Lung (tissue), 12 donors: ENCODE data around the gene PAFAH2. TPM values are rescaled to one million over a fixed set of nuclear protein-coding genes. Genes with fewer than 3 reads are reported as not detected.
A peak's percentile ranks its signal among the peaks of the same experiment; 100 is the strongest.
"Not testable (repeated sequence)": the region's sequence is repeated elsewhere in the genome, so short reads cannot be mapped to it uniquely, and the experiment has no call there.

Source experiments
- ATAC-seq: fragments of 200-7000 bp; cut with Tn5 transposase; one replicate; pipeline ENCODE4 v1.9.1; 2020; ENCODE audit warnings: moderate number of reproducible peaks; ENCODE audit not compliant: insufficient read depth, low FRiP score
- DNase-seq, 3 donors: peaks; one replicate each; pipeline ENCODE4 v3.0.0-alpha.2; 2013 to 2017
- H3K27ac ChIP-seq, 2 donors: one replicate each; pipeline ENCODE4 v1.5.1; 2013; ENCODE audit warnings: mild to moderate bottlenecking in 2 of 2, moderate library complexity in 2 of 2, control low read depth in 1 of 2, inconsistent platforms in 1 of 2, low read depth in 1 of 2, low read length in 1 of 2
- H3K27me3 ChIP-seq, 3 donors: one replicate each; pipeline ENCODE4 v1.5.1; 2013; ENCODE audit warnings: low read length in 2 of 3; ENCODE audit not compliant: control insufficient read depth in 3 of 3, insufficient read depth in 3 of 3
- H3K36me3 ChIP-seq, 4 donors: one replicate each; pipeline ENCODE4 v1.5.1; 2013; ENCODE audit warnings: low read length in 4 of 4, mild to moderate bottlenecking in 1 of 4, moderate library complexity in 1 of 4; ENCODE audit not compliant: control insufficient read depth in 4 of 4, insufficient read depth in 4 of 4
- H3K4me1 ChIP-seq, 5 donors: one replicate each; pipeline ENCODE4 v1.5.1; 2013; ENCODE audit warnings: low read length in 5 of 5, mild to moderate bottlenecking in 2 of 5, moderate library complexity in 1 of 5; ENCODE audit not compliant: control insufficient read depth in 5 of 5, insufficient read depth in 5 of 5
- H3K4me3 ChIP-seq: one replicate; pipeline ENCODE4 v1.5.1; 2013; ENCODE audit warnings: mild to moderate bottlenecking, control low read depth, moderate library complexity
- H3K9ac ChIP-seq, 2 donors: one replicate each; pipeline ENCODE4 v1.5.1; 2013; ENCODE audit warnings: low read length in 2 of 2, control low read depth in 1 of 2; ENCODE audit not compliant: insufficient read depth in 1 of 2
- H3K9me3 ChIP-seq, 4 donors: one replicate each; pipeline ENCODE4 v1.5.1; 2013; ENCODE audit warnings: low read length in 3 of 4, mild to moderate bottlenecking in 1 of 4, moderate library complexity in 1 of 4; ENCODE audit not compliant: control insufficient read depth in 4 of 4, insufficient read depth in 3 of 4
- CTCF ChIP-seq: IDR thresholded peaks from 2 replicates; pipeline ENCODE4 v1.5.1; 2012; ENCODE audit warnings: mild to moderate bottlenecking; ENCODE audit errors: control extremely low read depth, extremely low read depth
- WGBS, 2 donors: extraction: QIAGEN DNeasy Blood & Tissue Kit; methylation state at CpG; one replicate each; pipeline ENCODE4 v1.1.7; 2013; 5-methylcytosine and 5-hydroxymethylcytosine counted together
- polyA plus RNA-seq, 2 donors: library from polyadenylated mRNA; stranded (reverse); fragments of 200-250 nt; gene quantifications; one replicate each; pipeline ENCODE4 v1.2.1, GENCODE V29; 2013
- total RNA-seq, 2 donors: library from RNA; depleted of rRNA in 1 of 2; stranded (reverse); fragments of >200 nt in 1 of 2; gene quantifications; one replicate each; pipeline ENCODE4 v1.2.1, GENCODE V29; 2014 to 2021
- donor health status: control.
- donor health status: control.
- donor health status: Bipolar disorder and iron deficiency.
- donor health status: healthy.
- donor health status: DM: yes; HTN: yes; CAD: no.

PAFAH2 gene
- total and polyA plus RNA-seq, 4 donors = 6.5 to 15.2 (median 9.1) TPM

DNA sequence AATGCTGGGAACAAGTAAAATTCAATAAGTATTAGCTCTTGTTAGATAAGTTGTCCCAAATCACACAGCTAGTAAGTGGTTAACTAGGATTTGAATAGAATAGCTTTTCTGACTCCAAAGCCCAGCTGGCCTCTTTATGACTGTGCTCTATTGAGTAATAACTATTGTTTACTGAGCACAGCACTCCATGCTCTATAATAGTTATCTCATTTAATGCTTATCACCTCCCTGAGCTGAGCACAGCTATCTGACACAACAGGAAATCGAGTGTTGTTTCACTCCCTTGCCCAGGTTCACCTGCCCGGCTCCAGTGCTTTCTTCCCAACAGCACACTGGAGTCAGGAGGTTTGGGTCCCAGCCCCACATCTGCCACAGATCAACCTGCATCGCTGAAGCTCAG lies 52.9 kb downstream of the PAFAH2 start:
- H3K36me3 ChIP-seq = no peaks in the 10 kb centered on the region
- H3K9ac ChIP-seq = no peak overlapping the region
- peak overlapping the region in 1 of 2 donors; percentile 40 for H3K27ac ChIP-seq
- ATAC-seq (no peak), DNase-seq (no peak)
- TF ChIP-seq CTCF = no peak
- no peak overlapping the region for H3K4me3 ChIP-seq
- no peaks in the 10 kb centered on the region for H3K4me1 ChIP-seq
- WGBS, 2 donors = 75 to 84% methylated on average over 3 of the region's 3 CpGs
- H3K27me3 ChIP-seq = no peaks in the 10 kb centered on the region
- peaks cover 0 to 12% (median 0%) of the 10 kb centered on the region in 4 donors for H3K9me3 ChIP-seq

DNA sequence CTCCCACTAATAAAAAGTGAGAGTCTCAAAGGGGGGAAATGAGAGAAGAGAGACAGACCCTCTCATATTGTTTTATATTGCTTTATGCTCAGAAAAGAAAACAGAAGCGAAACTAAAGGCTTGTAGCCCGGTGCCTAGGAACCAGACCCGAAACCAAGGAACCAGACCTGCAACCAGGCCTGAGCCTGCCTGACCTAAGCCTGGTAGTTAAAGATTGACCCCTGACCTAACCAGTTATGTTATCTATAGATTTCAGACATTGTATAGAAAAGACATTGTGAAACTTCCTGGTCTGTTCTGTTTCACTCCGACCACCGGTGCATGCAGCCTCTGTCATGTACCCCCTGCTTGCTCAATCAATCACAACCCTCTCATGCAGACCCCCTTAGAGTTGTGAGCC lies 54.4 kb downstream of the PAFAH2 start:
- H3K9ac ChIP-seq, DNase-seq, H3K4me3 ChIP-seq, ATAC-seq, H3K27ac ChIP-seq, H3K36me3 ChIP-seq, H3K4me1 ChIP-seq, H3K27me3 ChIP-seq: not testable (repeated sequence)
- 76 to 79% methylated on average over 5 of the region's 5 CpGs for WGBS, 2 donors
- peaks cover 0 to 12% (median 0%) of the 10 kb centered on the region in 4 donors for H3K9me3 ChIP-seq

DNA sequence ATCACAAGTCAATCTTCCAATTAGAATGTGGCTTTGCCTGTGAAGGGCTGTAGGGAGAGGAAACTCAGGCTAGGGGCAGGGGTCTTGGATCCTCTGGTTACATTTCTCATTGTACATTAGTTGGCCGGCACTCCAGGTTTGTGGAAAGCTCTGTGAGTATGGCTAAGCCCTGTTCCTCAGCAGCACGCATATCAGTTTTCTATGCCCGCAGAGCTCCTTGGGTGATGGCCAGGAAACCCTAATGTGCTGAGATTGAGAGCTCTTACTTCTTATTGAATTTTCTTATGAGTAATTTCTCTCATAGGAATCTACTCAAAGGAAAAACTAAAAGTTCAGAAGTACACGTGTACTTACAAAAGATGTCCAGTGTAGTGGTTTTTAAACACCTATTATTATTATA lies 60.9 kb downstream of the PAFAH2 start:
- Histone ChIP-seq H3K9ac (no peak overlapping the region), H3K27ac (no peak overlapping the region), H3K4me1 (no peaks in the 10 kb centered on the region), H3K9me3 (no peaks in the 10 kb centered on the region), H3K4me3 (no peak overlapping the region), H3K27me3 (no peaks in the 10 kb centered on the region), H3K36me3 (no peaks in the 10 kb centered on the region)
- WGBS, 2 donors = 70 to 80% methylated on average over 4 of the region's 4 CpGs
- DNase-seq = peak in 2 of 3 donors; percentile 33 to 55
- ATAC-seq = no peak
- TF ChIP-seq CTCF = no peak

DNA sequence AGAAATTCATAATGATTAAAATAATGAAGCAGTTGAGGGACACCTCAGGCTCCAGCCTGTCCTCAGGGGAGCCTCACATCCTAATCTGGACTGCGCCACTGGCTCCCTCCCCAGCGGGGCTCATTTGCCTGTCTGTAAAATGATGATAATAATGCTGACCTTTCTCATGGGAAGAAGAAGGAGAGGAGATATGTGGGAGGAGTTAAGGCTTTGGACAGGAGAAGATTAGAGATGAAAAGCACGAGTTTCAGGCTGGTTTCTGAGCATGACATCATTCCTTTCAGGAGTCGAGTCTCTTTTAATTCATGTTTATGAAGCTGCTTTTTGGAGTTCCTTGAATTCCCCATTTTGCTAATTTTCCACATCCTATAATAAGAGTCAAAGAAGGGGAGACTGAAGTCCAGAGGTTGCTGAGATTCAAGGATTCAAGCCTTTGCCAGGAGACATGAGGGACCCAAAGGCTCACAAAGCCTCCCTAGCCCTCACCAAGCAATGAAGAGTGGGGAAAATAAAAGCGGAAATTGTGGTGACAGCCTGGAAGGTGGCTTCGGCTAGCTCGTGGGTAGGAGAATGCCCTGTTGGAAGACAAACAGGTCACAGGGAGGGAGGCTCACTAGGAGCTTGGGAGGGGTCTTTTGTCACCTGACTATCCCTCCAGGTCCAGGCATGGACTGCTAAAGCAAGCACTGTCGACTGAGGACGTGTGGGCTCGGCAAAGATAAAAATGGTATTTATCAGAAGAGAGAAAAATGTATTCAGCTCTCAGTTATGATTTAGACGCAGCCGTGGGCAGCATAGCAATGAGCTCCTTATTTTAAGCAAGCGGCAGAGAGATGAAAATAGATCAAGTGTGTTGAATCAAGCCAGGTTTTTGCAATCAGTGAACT lies 64.1 kb downstream of the PAFAH2 start:
- Histone ChIP-seq H3K36me3 (no peaks in the 10 kb centered on the region), H3K9ac (no peak overlapping the region), H3K4me3 (no peak overlapping the region), H3K9me3 (no peaks in the 10 kb centered on the region), H3K4me1 (no peaks in the 10 kb centered on the region), H3K27me3 (no peaks in the 10 kb centered on the region), H3K27ac (no peak overlapping the region)
- WGBS, 2 donors = 68 to 70% methylated on average over 13 of the region's 13 CpGs
- no peak for TF ChIP-seq CTCF
- DNase-seq = no peak
- ATAC-seq = no peak

DNA sequence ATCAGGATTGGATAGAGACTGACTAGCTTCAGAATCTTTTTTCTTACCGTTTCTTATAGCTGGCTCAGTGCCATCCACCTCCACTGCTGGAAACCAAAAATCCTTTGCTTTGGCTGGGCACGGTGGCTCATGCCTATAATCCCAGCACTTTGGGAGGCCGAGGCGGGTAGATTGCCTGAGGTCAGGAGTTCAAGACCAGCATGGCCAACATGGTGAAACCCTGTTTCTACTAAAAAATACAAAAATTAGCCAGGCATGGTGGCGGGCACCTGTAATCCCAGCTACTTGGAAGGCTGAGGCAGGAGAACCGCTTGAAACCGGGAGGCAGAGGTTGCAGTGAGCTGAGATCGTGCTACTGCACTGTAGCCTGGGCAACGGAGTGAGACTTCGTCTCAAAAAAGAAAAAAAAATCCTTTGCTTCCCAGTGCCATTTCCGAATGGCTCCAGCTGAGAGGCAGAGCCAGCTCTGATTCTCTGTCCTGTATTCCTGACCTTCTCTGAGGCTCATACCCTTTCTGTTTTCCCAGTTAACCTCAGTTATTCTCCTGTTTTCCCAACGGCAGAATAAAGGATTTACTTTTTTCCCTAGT lies 65.0 kb downstream of the PAFAH2 start:
- not testable (repeated sequence) for H3K9me3 ChIP-seq, H3K4me1 ChIP-seq, H3K9ac ChIP-seq, DNase-seq, H3K36me3 ChIP-seq, ATAC-seq, H3K4me3 ChIP-seq, H3K27ac ChIP-seq, H3K27me3 ChIP-seq
- 75 to 89% methylated on average over 12 of the region's 12 CpGs for WGBS, 2 donors
